Activated T-helper 2 cell treated with anti-CD3 and anti-CD28 coated beads, Interferon-gamma antibody, Interleukin-2, Interleukin-4, amounts not matched to agents 10 μg/mL and 5 μg/mL and 100 μg/mL, durations not matched to agents 14 hours and 24 hours and 36 hours (primary cell): ENCODE measurements around the gene REXO1. TPM values are rescaled to one million over a fixed set of nuclear protein-coding genes. Genes with fewer than 3 reads are reported as not detected.
"Not testable (repeated sequence)": the region's sequence is repeated elsewhere in the genome, so short reads cannot be mapped to it uniquely, and the experiment has no call there.

ENCODE experiments used
- DNase-seq: peaks from one replicate; pipeline ENCODE4 v3.0.0; 2021; ENCODE audit warnings: low spot score
- H3K27ac Mint-ChIP-seq: one replicate; pipeline ENCODE4 v1.8.0; 2021; ENCODE audit warnings: mixed read lengths
- H3K27me3 Mint-ChIP-seq: one replicate; pipeline ENCODE4 v1.8.0; 2021; ENCODE audit warnings: low read depth, mixed read lengths
- H3K36me3 Mint-ChIP-seq: one replicate; pipeline ENCODE4 v1.8.0; 2021; ENCODE audit warnings: low read depth, mixed read lengths
- H3K4me1 Mint-ChIP-seq: one replicate; pipeline ENCODE4 v1.8.0; 2021; ENCODE audit warnings: low read depth, mixed read lengths
- H3K4me3 Mint-ChIP-seq: one replicate; pipeline ENCODE4 v1.8.0; 2021; ENCODE audit warnings: low read depth, mild to moderate bottlenecking, moderate library complexity, mixed read lengths
- H3K9me3 Mint-ChIP-seq: one replicate; pipeline ENCODE4 v1.8.0; 2021; ENCODE audit warnings: mixed read lengths
- intact Hi-C: fragments of 100-400 bp; cut with micrococcal nuclease; formaldehyde crosslinking; loops from one replicate; pipeline ENCODE4 v1.15.1; 2023
- total RNA-seq: library from RNA; stranded (reverse); gene quantifications from 2 replicates; pipeline ENCODE4 v1.2.3, GENCODE V29; 2022

The REXO1 gene
- 55.2 and 56.6 TPM in 2 replicates for total RNA-seq

GRCh38 chr19:1848399-1849131, at the start of gene REXO1:
REXO1 (minus strand) TSS chr19:1848483; CDS start chr19:1848358, 125 bp downstream.
- H3K9me3 Mint-ChIP-seq = no peaks in the 10 kb centered on the region
- peaks cover 35% of the 10 kb centered on the region for H3K4me1 Mint-ChIP-seq
- peak within 1 kb of the TSS; percentile 93 for H3K27ac Mint-ChIP-seq
- peak; percentile 96 for DNase-seq
- intact Hi-C loops = no loop called here
- peaks cover 22% of the 10 kb centered on the region for H3K36me3 Mint-ChIP-seq
- H3K4me3 Mint-ChIP-seq = peak within 1 kb of the TSS; percentile 95
- no peaks in the 10 kb centered on the region for H3K27me3 Mint-ChIP-seq

GRCh38 chr19:1896508-1896907, 48.2 kb upstream of the REXO1 start:
- intact Hi-C loops = loop anchor here (5.0 kb wide), 1 partner anchor 201 kb away; the partner anchor contains the start of genes IZUMO4 and MOB3A
- H3K27ac Mint-ChIP-seq = peak overlapping the region; percentile 96
- H3K36me3 Mint-ChIP-seq = no peaks in the 10 kb centered on the region
- peak overlapping the region; percentile 47 for H3K4me3 Mint-ChIP-seq
- DNase-seq = no peak
- H3K27me3 Mint-ChIP-seq = no peaks in the 10 kb centered on the region
- H3K4me1 Mint-ChIP-seq = peaks cover 14% of the 10 kb centered on the region
- no peaks in the 10 kb centered on the region for H3K9me3 Mint-ChIP-seq

- Mint-ChIP-seq H3K9me3 (no peaks in the 10 kb centered on the region), H3K27me3 (no peaks in the 10 kb centered on the region), H3K36me3 (no peaks in the 10 kb centered on the region), H3K27ac (peak overlapping the region; percentile 68), H3K4me1 (peaks cover 14% of the 10 kb centered on the region), H3K4me3 (no peak overlapping the region)
- intact Hi-C loops = no loop called here
- no peak for DNase-seq
Observed at GRCh38 chr19:1893791-1894190, 45.5 kb upstream of the REXO1 start.

- Mint-ChIP-seq H3K9me3 (no peaks in the 10 kb centered on the region), H3K4me3 (no peak overlapping the region), H3K27me3 (no peaks in the 10 kb centered on the region), H3K27ac (no peak overlapping the region), H3K4me1 (peaks cover 7% of the 10 kb centered on the region), H3K36me3 (no peaks in the 10 kb centered on the region)
- intact Hi-C loops = no loop called here
- DNase-seq = no peak
Observed at GRCh38 chr19:1889907-1890306, 41.6 kb upstream of the REXO1 start.

- Mint-ChIP-seq H3K27me3 (no peaks in the 10 kb centered on the region), H3K9me3 (no peaks in the 10 kb centered on the region), H3K27ac (no peak overlapping the region), H3K4me3 (no peak overlapping the region), H3K36me3 (peaks cover 12% of the 10 kb centered on the region), H3K4me1 (peaks cover 16% of the 10 kb centered on the region)
- intact Hi-C loops = no loop called here
- DNase-seq = no peak
Observed at GRCh38 chr19:1888385-1888784, 40.1 kb upstream of the REXO1 start.

- intact Hi-C loops, H3K9me3 Mint-ChIP-seq, H3K4me3 Mint-ChIP-seq, H3K27ac Mint-ChIP-seq, DNase-seq, H3K27me3 Mint-ChIP-seq: not testable (repeated sequence)
- Mint-ChIP-seq H3K36me3 (peaks cover 16% of the 10 kb centered on the region), H3K4me1 (peaks cover 27% of the 10 kb centered on the region)
Observed at GRCh38 chr19:1886360-1886759, 38.1 kb upstream of the REXO1 start.

GRCh38 chr19:1885398-1886119, 37.3 kb upstream of the REXO1 start, which contains the start of gene ABHD17A:
ABHD17A (minus strand) TSS chr19:1885496; CDS start chr19:1881566, 3,930 bp downstream.
- intact Hi-C loops = loop anchor here (1.0 kb wide), 1 partner anchor 20 kb away; the partner anchor contains the start of genes ADAT3 and SCAMP4
- Mint-ChIP-seq H3K4me3 (peak within 1 kb of the TSS; percentile 99), H3K4me1 (peaks cover 27% of the 10 kb centered on the region), H3K36me3 (peaks cover 16% of the 10 kb centered on the region), H3K27ac (peak within 1 kb of the TSS; percentile 96)
- H3K9me3 Mint-ChIP-seq, H3K27me3 Mint-ChIP-seq: not testable (repeated sequence)
- peak; percentile 90 for DNase-seq

- H3K4me3 Mint-ChIP-seq = peak overlapping the region; percentile 99
- peaks cover 16% of the 10 kb centered on the region for H3K36me3 Mint-ChIP-seq
- peaks cover 27% of the 10 kb centered on the region for H3K4me1 Mint-ChIP-seq
- H3K27me3 Mint-ChIP-seq = no peaks in the 10 kb centered on the region
- H3K27ac Mint-ChIP-seq = peak overlapping the region; percentile 96
- no peak for DNase-seq
- intact Hi-C loops = loop anchor here (1.0 kb wide), 1 partner anchor 20 kb away; the partner anchor contains the start of genes ADAT3 and SCAMP4
- no peaks in the 10 kb centered on the region for H3K9me3 Mint-ChIP-seq
Observed at GRCh38 chr19:1884719-1885334, 36.5 kb upstream of the REXO1 start.

GRCh38 chr19:1884291-1884718, 36.0 kb upstream of the REXO1 start:
- H3K27me3 Mint-ChIP-seq = no peaks in the 10 kb centered on the region
- H3K36me3 Mint-ChIP-seq = peaks cover 16% of the 10 kb centered on the region
- peak overlapping the region; percentile 99 for H3K4me3 Mint-ChIP-seq
- H3K9me3 Mint-ChIP-seq = no peaks in the 10 kb centered on the region
- H3K4me1 Mint-ChIP-seq = peaks cover 27% of the 10 kb centered on the region
- intact Hi-C loops = no loop called here
- peak overlapping the region; percentile 96 for H3K27ac Mint-ChIP-seq
- peak; percentile 25 for DNase-seq

GRCh38 chr19:1883784-1884183, 35.5 kb upstream of the REXO1 start:
- Mint-ChIP-seq H3K4me1 (peaks cover 27% of the 10 kb centered on the region), H3K4me3 (peak overlapping the region; percentile 99), H3K36me3 (peaks cover 16% of the 10 kb centered on the region), H3K9me3 (no peaks in the 10 kb centered on the region), H3K27ac (peak overlapping the region; percentile 96), H3K27me3 (no peaks in the 10 kb centered on the region)
- intact Hi-C loops = no loop called here
- DNase-seq = no peak

GRCh38 chr19:1882786-1883692, 34.8 kb upstream of the REXO1 start:
- no peaks in the 10 kb centered on the region for H3K9me3 Mint-ChIP-seq
- H3K4me3 Mint-ChIP-seq = peak overlapping the region; percentile 99
- peaks cover 27% of the 10 kb centered on the region for H3K4me1 Mint-ChIP-seq
- peaks cover 16% of the 10 kb centered on the region for H3K36me3 Mint-ChIP-seq
- H3K27me3 Mint-ChIP-seq = no peaks in the 10 kb centered on the region
- peak overlapping the region; percentile 96 for H3K27ac Mint-ChIP-seq
- no peak for DNase-seq
- intact Hi-C loops = no loop called here
